GM12873 (cell line): ENCODE data around the gene FBXO36.

Experiments used
- CTCF ChIP-seq: IDR thresholded peaks from 2 replicates; pipeline ENCODE4 v1.5.1; 2012; ENCODE audit warnings: low read depth, mild to moderate bottlenecking, moderate library complexity, low read length, control low read depth; ENCODE audit not compliant: insufficient read depth; ENCODE audit errors: missing control alignments

The FBXO36 gene

GRCh38 chr2:229922449-229923386, at the start of gene FBXO36:
TSS of gene FBXO36 (plus strand) at chr2:229922503. CDS start at chr2:229922514, 11 bp downstream.
- no peak for TF ChIP-seq CTCF

- no peak for TF ChIP-seq CTCF
Observed at GRCh38 chr2:229873123-229873581, 49.2 kb upstream of the FBXO36 start.

- no peak for TF ChIP-seq CTCF
Observed at GRCh38 chr2:229874647-229875046, 47.7 kb upstream of the FBXO36 start.

- TF ChIP-seq CTCF, result no peak
Observed at GRCh38 chr2:229875549-229875948, 46.8 kb upstream of the FBXO36 start.

- no peak for TF ChIP-seq CTCF
Observed at GRCh38 chr2:229879191-229879950, 42.9 kb upstream of the FBXO36 start.

- TF ChIP-seq CTCF, result no peak
Observed at GRCh38 chr2:229880892-229881586, 41.3 kb upstream of the FBXO36 start.

- TF ChIP-seq CTCF, result no peak
Observed at GRCh38 chr2:229882583-229882982, 39.7 kb upstream of the FBXO36 start.
